HG02571 (cell line): Measurements from ENCODE around the gene GOLM1.
"Not testable (repeated sequence)": the region's sequence is repeated elsewhere in the genome, so short reads cannot be mapped to it uniquely, and the experiment has no call there.

Source experiments
- ATAC-seq: cut with Tn5 transposase; IDR thresholded peaks from one replicate; pipeline ENCODE4 v1.9.1; 2021; ENCODE audit warnings: mild to moderate bottlenecking, moderate library complexity; ENCODE audit not compliant: unreplicated experiment

The GOLM1 gene

DNA sequence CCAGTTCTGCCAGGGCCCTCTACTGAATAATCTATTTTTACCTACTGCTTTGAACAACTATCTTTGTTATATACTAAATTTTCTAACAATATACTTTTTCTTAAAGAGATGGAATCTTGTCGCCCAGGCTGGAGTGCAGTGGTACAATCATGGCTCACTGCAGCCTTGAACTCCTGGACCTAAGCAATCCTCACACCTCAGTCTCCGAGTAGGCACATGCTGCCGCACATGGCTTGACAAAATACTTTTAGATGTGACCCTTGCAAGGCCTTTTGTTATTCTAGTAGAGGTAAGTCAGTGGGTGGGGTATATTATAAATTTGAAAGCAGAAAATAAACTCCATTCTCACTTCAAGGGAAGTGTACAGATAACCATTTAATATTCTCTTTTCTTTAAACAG, 7.9 kb downstream of the GOLM1 start:
- no peak for ATAC-seq

- no peak for ATAC-seq
These were observed 16.5 kb downstream of the GOLM1 start for GRCh38 chr9:86082870-86083269.

DNA sequence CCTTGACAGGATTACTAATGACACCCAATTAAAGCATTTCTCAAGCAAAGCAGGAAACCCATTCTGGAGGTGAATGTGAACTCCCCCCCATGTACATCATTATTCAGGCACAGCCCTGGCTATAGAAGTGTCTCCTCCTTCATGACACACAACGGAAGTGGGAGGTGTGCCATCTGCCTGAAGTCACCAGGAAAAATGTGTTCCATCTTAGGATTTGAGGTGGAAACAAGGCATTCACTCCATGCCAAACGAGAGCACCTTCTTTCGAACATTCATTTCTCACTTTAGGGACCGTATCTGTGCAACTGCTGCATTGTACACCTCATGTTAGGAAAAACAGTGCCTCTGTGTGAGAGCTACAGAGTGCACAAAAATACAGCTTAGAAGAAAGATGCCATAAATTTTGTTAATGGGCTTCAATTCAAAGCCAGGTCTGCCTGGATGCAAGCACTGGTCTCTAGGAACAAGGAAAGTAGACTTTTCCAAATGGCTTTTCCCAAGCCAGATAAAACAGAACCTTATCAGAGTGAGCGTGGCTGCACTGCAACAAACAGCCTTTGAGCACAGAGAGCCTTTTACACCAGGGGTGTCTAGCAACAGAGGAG, 19.4 kb downstream of the GOLM1 start:
- ATAC-seq: no peak

GRCh38 chr9:86079421-86079831, 19.9 kb downstream of the GOLM1 start:
- no peak for ATAC-seq

GRCh38 chr9:86078731-86079130, 20.6 kb downstream of the GOLM1 start:
- ATAC-seq: no peak

DNA sequence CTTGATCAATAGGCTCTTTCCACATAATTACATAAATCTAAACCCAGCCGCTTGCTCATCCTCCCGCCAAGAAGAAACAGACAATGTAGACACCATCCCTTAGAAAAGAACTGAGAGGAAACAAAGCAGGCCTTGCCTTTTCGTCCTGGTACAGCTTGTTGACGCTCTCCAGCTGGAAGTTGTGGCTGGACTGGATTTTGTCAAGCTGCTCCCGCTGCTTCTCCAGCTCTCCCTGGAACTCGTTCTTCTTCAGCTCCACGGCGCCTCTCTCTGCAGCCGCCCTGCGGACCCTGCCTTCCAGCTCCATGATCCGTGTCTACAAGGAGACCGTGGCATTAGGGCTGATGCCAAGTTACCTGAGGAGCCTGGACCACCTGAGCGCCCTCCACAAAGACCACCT, 22.1 kb downstream of the GOLM1 start:
- no peak for ATAC-seq

DNA sequence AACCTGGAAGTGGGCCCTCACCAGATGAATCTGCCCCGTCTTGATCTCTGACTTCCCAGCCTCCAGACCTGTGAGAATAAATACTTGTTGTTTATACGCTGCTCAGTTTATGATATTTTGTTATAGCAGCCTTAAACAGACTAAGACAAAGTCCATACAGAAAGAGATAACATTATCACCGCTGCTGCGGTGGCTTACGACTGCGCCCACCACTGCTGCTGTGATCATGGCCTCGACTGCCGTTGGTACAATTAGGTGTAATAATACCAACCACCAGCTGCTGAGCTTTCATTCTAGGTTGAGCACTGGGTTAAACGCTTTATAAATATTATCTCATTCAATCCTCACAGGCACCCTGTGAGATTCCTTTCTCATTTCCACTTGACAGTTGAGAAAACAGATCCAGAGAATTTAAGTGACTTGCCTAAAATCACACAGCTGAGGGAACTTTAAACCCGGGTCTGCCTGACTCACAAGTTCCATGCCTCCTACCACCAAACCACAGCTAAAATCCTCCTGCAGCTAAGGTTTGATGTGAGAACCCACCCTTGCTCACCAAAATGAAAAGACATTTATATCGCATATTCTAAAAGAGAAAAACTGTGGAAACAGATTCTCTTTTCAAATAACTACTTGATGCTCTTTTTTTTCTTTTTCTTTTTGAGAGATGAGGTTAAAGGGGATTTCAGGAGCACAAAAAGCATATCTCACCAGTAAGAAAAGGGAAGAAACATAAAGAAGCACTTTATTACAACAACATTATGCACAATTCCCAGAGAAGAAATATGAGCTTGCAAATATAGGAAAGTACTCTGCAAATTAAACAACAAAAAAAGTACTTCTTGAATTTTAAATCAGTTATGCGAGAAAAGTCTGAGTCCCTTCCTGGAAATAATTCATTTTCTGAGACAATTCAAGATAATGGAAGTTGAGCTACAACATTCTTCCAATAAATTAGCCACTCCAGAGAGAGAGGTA, 23.9 kb downstream of the GOLM1 start:
- ATAC-seq: no peak

- ATAC-seq: no peak
These were observed 25.5 kb downstream of the GOLM1 start for GRCh38 chr9:86073839-86074238.

DNA sequence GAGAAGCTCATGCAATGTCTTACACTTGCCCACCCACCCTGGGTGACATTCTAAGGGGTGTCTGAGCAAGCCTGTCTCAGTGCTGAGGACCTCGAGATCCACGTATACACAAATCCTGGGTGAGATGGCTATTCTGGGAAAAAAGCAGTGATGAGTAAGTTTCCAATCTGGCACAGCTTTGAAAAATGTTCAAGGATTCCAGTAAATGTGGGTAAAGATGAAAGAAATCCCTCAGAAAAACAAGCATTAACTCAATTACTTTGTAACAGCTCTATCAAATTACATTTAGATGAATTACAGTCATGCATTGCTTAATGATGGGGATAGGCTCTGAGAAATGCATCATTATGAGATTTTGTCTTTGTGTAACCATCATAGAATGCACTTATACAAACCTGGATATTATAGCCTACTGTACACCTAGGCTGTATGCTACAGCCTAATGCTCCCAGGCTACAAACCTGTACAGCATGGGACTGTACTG, 26.9 kb downstream of the GOLM1 start:
- no peak for ATAC-seq

DNA sequence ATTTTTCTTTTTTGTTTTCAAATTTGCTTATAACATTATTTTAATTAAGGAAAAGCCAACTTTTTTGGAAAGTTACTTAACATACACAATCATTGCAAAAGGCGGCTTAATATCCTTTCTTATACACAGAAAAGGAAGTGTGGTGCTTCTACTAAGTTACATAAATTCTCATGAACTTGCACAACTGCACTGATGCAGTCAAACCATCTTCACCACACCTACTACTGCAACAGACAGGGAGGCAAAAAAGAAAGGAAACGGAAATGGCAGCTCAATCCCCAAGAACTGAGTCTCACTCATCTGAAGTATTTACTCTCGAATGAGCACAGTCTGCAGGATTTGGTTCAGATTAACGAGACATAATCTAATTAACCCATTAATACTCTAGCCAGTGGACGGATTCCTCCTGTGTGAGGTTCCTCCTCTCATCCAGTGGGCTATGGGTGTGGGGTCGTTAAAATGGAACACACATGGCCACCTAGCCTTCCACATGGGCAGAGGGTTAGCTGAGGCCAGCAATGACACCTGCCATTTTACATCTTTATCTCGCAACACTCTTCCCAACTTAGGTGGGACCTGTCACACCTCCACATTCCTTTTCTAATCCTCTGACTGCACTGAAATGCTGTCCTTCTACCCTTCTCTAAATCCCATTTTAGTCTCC, 30.0 kb downstream of the GOLM1 start:
- ATAC-seq: no peak

- no peak for ATAC-seq
These were observed 35.1 kb downstream of the GOLM1 start for GRCh38 chr9:86064220-86064619.

GRCh38 chr9:86062845-86063693, 36.3 kb downstream of the GOLM1 start:
- ATAC-seq: no peak

DNA sequence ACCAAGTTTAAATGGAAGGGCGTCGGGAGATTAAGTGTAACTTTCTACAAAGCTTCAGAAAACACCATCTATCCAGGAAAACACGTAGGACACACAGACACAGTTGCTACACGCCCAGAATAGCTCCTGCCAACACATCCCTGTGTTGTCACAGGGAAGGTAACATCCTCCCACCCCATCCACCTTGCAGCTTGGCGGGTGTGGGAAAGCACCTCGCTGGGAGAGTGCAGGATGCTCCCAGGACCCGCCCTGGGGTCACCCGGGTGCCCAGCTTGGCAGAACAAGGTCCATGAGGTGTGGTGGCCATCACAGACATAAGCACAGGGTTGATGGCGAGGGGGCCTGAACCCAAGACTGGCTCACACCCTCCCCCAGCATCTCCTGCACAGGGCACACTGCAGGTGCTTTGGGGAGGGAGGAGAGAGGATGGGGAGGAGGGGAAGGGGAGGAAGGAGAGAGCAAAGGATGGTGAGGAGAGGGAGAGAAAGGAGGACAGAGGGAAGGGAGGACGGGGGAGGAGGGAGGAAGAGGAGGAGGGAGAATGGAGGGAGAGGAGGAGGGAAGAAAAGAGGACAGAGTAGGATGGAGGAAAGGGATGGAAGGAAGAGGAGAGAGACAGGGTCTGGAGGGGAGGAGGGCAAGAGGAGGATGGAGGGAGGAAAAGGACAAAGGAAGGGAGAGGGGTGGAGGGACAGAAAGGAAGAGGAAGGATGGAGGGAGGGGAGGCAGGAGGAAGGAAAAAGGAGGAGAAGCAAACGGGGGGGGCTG, 37.2 kb downstream of the GOLM1 start:
- no peak for ATAC-seq

- no peak for ATAC-seq
These were observed 41.9 kb downstream of the GOLM1 start for GRCh38 chr9:86057491-86057890.

DNA sequence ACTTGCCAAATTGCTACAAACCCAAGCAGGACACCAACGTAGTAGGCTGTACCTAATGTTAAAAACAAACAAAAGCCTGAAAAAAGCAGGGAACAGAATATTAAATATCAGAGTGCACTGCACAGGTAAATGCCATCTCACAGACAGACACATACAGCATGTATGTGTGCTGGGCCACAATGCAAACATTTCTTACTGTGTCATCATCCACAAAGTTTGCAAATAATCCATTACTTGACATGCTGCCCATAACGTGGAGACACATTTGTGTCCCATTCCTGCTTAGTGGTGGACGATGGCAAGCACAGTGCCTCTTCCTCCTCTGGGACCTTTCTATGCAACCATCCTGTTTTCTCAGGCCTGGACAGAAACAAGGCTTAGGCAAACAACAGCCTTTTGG, 44.7 kb downstream of the GOLM1 start:
- ATAC-seq: no peak

- ATAC-seq: no peak
These were observed 46.5 kb downstream of the GOLM1 start for GRCh38 chr9:86052556-86053468.

DNA sequence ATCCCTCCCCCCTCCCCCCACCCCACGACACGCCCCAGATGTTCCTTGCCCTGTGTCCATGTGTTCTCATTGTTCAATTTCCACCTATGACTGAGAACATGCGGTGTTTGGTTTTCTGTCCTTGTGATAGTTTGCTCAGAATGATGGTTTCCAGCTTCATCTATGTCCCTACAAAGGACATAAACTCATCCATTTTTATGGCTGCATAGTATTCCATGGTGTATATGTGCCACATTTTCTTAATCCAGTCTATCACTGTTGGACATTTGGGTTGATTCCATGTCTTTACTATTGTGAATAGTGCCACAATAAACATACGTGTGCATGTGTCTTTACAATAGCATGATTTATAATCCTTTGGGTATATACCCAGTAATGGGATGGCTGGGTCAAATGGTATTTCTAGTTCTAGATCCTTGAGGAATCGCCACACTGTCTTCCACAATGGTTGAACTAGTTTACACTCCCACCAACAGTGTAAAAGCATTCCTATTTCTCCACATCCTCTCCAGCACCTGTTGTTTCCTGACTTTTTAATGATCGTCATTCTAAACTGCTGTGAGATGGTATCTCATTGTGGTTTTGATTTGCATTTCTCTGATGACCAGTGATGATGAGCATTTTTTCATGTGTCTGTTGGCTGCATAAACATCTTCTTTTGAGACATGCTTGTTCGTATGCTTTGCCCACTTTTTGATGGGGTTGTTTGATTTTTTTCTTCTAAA, 51.2 kb downstream of the GOLM1 start:
- not testable (repeated sequence) for ATAC-seq

GRCh38 chr9:86047361-86047760, 52.0 kb downstream of the GOLM1 start:
- ATAC-seq: no peak
